IMR-90 (cell line): ENCODE results near the gene HMOX1. TPM values are rescaled to one million over a fixed set of nuclear protein-coding genes. Genes with fewer than 3 reads are reported as not detected.

Source experiments
- ATAC-seq: fragments of 200-7000 bp; cut with Tn5 transposase; 2 replicates; pipeline ENCODE4 v1.9.1; 2020; ENCODE audit warnings: low read depth, mild to moderate bottlenecking, moderate library complexity
- BruUV-seq: library from RNA; stranded (reverse); fragments of 400-500 nt; replicated peaks from 2 replicates; lab custom pipeline; 2021; lab: Mats Ljungman, UMichigan
- CTCF ChIA-PET: fragments of 300-600 bp; formaldehyde crosslinking; extraction: SDS; loops from one replicate; lab custom pipeline; 2021; ENCODE audit warnings: antibody characterized with exemption; lab: Yijun Ruan, JAX
- POLR2A ChIA-PET: fragments of 300-600 bp; sonication (Branson Sonifier 250); formaldehyde crosslinking; loops from one replicate; lab custom pipeline; 2022; ENCODE audit warnings: antibody characterized with exemption; ENCODE audit not compliant: unreplicated experiment; lab: Charles Lee
- DNase-seq: peaks from one replicate; pipeline ENCODE4 v3.0.0; 2013
- H2AFZ ChIP-seq: replicated peaks from 2 replicates; pipeline ENCODE3; 2013; ENCODE audit warnings: low read length, mild to moderate bottlenecking; ENCODE audit not compliant: poor library complexity
- H2AK5ac ChIP-seq: 2 replicates; pipeline ENCODE4 v1.6.1; 2013; ENCODE audit warnings: low read depth, low read length, inconsistent platforms
- H2AK9ac ChIP-seq: replicated peaks from 2 replicates; pipeline ENCODE3; 2013; ENCODE audit warnings: mild to moderate bottlenecking, low read depth, low read length, moderate library complexity; ENCODE audit not compliant: poor library complexity
- H2BK120ac ChIP-seq: 2 replicates; pipeline ENCODE4 v1.6.1; 2013; ENCODE audit warnings: low read depth, low read length, inconsistent platforms
- H2BK15ac ChIP-seq: 3 replicates; pipeline ENCODE4 v1.6.1; 2013; ENCODE audit warnings: low read depth, low read length, inconsistent platforms
- H2BK20ac ChIP-seq: 2 replicates; pipeline ENCODE4 v1.6.1; 2013; ENCODE audit warnings: low read depth, mild to moderate bottlenecking, inconsistent platforms, low read length, moderate library complexity
- H2BK5ac ChIP-seq: 2 replicates; pipeline ENCODE4 v1.6.1; 2013; ENCODE audit warnings: mild to moderate bottlenecking, low read depth, low read length, inconsistent platforms; ENCODE audit not compliant: poor library complexity, severe bottlenecking
- H3K14ac ChIP-seq: replicated peaks from 2 replicates; pipeline ENCODE4 v1.6.1; 2013; ENCODE audit warnings: low read depth, low read length, inconsistent platforms
- H3K18ac ChIP-seq: 2 replicates; pipeline ENCODE4 v1.6.1; 2013; ENCODE audit warnings: low read depth, low read length, control low read depth
- H3K23ac ChIP-seq: 2 replicates; pipeline ENCODE4 v1.6.1; 2013; ENCODE audit warnings: low read depth, low read length, inconsistent platforms
- H3K27ac ChIP-seq: 2 replicates; pipeline ENCODE4 v1.5.1; 2013; ENCODE audit warnings: mild to moderate bottlenecking, control low read depth, low read length; ENCODE audit not compliant: insufficient read depth
- H3K27me3 ChIP-seq: 2 replicates; pipeline ENCODE4 v1.6.1; 2013; ENCODE audit warnings: low read length; ENCODE audit not compliant: control insufficient read depth, insufficient read depth
- H3K36me3 ChIP-seq: 2 replicates; pipeline ENCODE4 v1.6.1; 2013; ENCODE audit warnings: low read length, mixed read lengths; ENCODE audit not compliant: control insufficient read depth, insufficient read depth
- H3K4ac ChIP-seq: 2 replicates; pipeline ENCODE4 v1.6.1; 2013; ENCODE audit warnings: low read depth, low read length, inconsistent platforms
- H3K4me1 ChIP-seq: 2 replicates; pipeline ENCODE4 v1.6.1; 2013; ENCODE audit warnings: low read length, mixed read lengths; ENCODE audit not compliant: control insufficient read depth, insufficient read depth
- H3K4me2 ChIP-seq: 2 replicates; pipeline ENCODE4 v1.6.1; 2013; ENCODE audit warnings: low read depth, mild to moderate bottlenecking, control low read depth, low read length, moderate library complexity
- H3K4me3 ChIP-seq: 2 replicates; pipeline ENCODE4 v1.5.1; 2013; ENCODE audit warnings: low read depth, mild to moderate bottlenecking, control low read depth, low read length, moderate library complexity; ENCODE audit not compliant: insufficient read depth
- H3K56ac ChIP-seq: 2 replicates; pipeline ENCODE4 v1.6.1; 2013; ENCODE audit warnings: low read length, inconsistent platforms; ENCODE audit not compliant: insufficient read depth; ENCODE audit errors: extremely low read depth
- H3K79me1 ChIP-seq, 2 experiments: 2 replicates each; pipeline ENCODE4 v1.6.1; 2013; ENCODE audit warnings: low read length in 2 of 2, inconsistent platforms in 1 of 2, low read depth in 1 of 2
- H3K9ac ChIP-seq: 2 replicates; pipeline ENCODE4 v1.6.1; 2013; ENCODE audit warnings: low read depth, low read length, control low read depth
- H3K9me1 ChIP-seq: 2 replicates; pipeline ENCODE4 v1.6.1; 2013; ENCODE audit warnings: low read length, inconsistent platforms; ENCODE audit not compliant: insufficient read depth
- H3K9me3 ChIP-seq: 2 replicates; pipeline ENCODE4 v1.6.1; 2013; ENCODE audit warnings: low read length; ENCODE audit not compliant: control insufficient read depth, insufficient read depth
- H4K20me1 ChIP-seq: 2 replicates; pipeline ENCODE4 v1.6.1; 2013; ENCODE audit warnings: low read length, inconsistent platforms; ENCODE audit not compliant: insufficient read depth
- H4K5ac ChIP-seq: 2 replicates; pipeline ENCODE4 v1.6.1; 2013; ENCODE audit warnings: mild to moderate bottlenecking, low read depth, low read length, control low read depth
- H4K8ac ChIP-seq, 2 experiments: 2 replicates each; pipeline ENCODE4 v1.6.1; 2013; ENCODE audit warnings: low read depth in 2 of 2, low read length in 2 of 2, control low read depth in 1 of 2, inconsistent platforms in 1 of 2
- H4K91ac ChIP-seq: 2 replicates; pipeline ENCODE4 v1.6.1; 2013; ENCODE audit warnings: low read depth, low read length, inconsistent platforms; ENCODE audit not compliant: insufficient read depth
- CEBPB ChIP-seq: IDR thresholded peaks from 2 replicates; pipeline ENCODE4 v1.6.1; 2012; ENCODE audit warnings: low read depth, low read length, improper control_type of control experiment
- MAFK ChIP-seq: IDR thresholded peaks from 2 replicates; pipeline ENCODE4 v1.6.1; 2012; ENCODE audit warnings: low read depth, low read length, improper control_type of control experiment
- MXI1 ChIP-seq: IDR thresholded peaks from 2 replicates; pipeline ENCODE4 v1.6.1; 2012; ENCODE audit warnings: low read depth, mild to moderate bottlenecking, low read length, moderate library complexity, borderline replicate concordance
- NFE2L2 ChIP-seq: fragments of 150-350 bp; IDR thresholded peaks from 2 replicates; pipeline ENCODE4 v1.6.1; 2016; ENCODE audit warnings: low read depth, mild to moderate bottlenecking, low read length
- SMC3 ChIP-seq: fragments of 150-350 bp; IDR thresholded peaks from 2 replicates; pipeline ENCODE4 v1.6.1; 2016; ENCODE audit warnings: low read depth, mild to moderate bottlenecking, antibody characterized with exemption, low read length, moderate library complexity
- WGBS, 2 experiments: methylation state at CpG; one replicate each; pipeline versions ENCODE4 v1.1.5 to v1.1.7; 2013; ENCODE audit warnings: missing lambda C conversion rate in 2 of 2; ENCODE audit not compliant: insufficient read length in 1 of 2; ENCODE audit errors: extremely low coverage in 2 of 2; 5-methylcytosine and 5-hydroxymethylcytosine counted together
- dilution Hi-C: fragments of 300-500 bp; cut with HindIII; formaldehyde crosslinking; loops from one replicate; pipeline ENCODE4 v1.14.3; 2018; ENCODE audit warnings: low sequenced_read_pairs; ENCODE audit not compliant: unreplicated experiment
- in situ Hi-C: fragments of 300-500 bp; cut with MboI; formaldehyde crosslinking; loops from 3 replicates; pipeline ENCODE4 v1.14.3; 2019; ENCODE audit warnings: low sequenced_read_pairs, inconsistent platforms, mixed read lengths
- intact Hi-C: fragments of 100-400 bp; cut with micrococcal nuclease; formaldehyde crosslinking; loops from 2 replicates; pipeline ENCODE4 v1.10.0; 2022
- polyA plus RNA-seq, 3 experiments: library from polyadenylated mRNA; depleted of rRNA; stranded (reverse); fragments of >200 nt; gene quantifications; 2 replicates each; pipeline ENCODE4 v1.2.3, GENCODE V29; 2012; ENCODE audit warnings: low replicate concordance in 1 of 3
- total RNA-seq: library from RNA; depleted of rRNA; stranded (reverse); fragments of >200 nt; gene quantifications from 2 replicates; pipeline ENCODE4 v1.2.3, GENCODE V29; 2012
- TF ChIP-seq, protein P1 (sequence below): fragments of 150-350 bp; IDR thresholded peaks from 2 replicates; pipeline ENCODE4 v1.6.1; 2016; ENCODE audit warnings: low read depth, mild to moderate bottlenecking, low read length, moderate library complexity, borderline replicate concordance
- TF ChIP-seq, protein P2 (sequence below): conservative IDR thresholded peaks from 2 replicates; pipeline ENCODE4 v1.5.1; 2012; ENCODE audit warnings: mild to moderate bottlenecking, low read depth, low read length, improper control_type of control experiment

HMOX1 gene
- total and polyA plus RNA-seq, 2 of the 4 experiments (the other 2 are of a cell fraction), result 23.1 to 50.5 TPM

DNA sequence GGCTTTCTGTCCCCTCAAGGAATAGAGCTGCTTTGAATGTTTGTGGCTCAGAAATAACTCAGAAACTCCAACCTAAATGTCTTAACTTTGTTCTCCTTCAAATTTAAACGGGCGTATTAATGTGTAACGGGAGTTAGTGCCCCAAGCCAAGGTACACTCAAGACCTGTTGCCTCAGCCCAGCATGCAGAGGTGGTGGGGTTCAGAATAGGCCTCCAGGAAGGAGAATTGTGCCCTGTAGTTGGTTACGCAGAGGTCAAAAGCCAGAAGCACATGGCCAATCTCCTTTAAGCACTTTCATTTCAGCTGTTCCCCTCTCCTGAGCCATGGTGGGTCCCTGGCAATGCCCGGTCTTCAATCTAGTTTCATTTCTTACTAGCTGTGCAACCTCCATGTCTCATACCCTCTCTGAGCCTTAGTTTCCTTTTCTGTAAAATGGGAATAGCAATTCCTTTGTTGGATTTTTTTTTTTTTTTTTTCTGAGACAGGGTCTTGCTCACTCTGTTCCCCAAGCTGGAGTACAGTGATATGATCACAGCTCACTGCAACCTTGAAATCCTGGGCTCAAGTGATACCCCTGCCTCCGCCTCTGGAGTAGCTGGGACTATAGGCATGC is 4.2 kb downstream of the HMOX1 start:
- H3K23ac ChIP-seq, result no peak overlapping the region
- in situ Hi-C loops (no loop called here), intact Hi-C loops (no loop called here), dilution Hi-C loops (no loop called here)
- CTCF ChIA-PET, result no interaction called here
- no peak overlapping the region for H2AK9ac ChIP-seq
- ATAC-seq, result no peak
- TF ChIP-seq, protein P1, sequence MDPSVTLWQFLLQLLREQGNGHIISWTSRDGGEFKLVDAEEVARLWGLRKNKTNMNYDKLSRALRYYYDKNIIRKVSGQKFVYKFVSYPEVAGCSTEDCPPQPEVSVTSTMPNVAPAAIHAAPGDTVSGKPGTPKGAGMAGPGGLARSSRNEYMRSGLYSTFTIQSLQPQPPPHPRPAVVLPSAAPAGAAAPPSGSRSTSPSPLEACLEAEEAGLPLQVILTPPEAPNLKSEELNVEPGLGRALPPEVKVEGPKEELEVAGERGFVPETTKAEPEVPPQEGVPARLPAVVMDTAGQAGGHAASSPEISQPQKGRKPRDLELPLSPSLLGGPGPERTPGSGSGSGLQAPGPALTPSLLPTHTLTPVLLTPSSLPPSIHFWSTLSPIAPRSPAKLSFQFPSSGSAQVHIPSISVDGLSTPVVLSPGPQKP, result no peak
- TF ChIP-seq MAFK, result no peak
- no peak for TF ChIP-seq CEBPB
- no peak for TF ChIP-seq NFE2L2
- TF ChIP-seq SMC3, result no peak
- TF ChIP-seq MXI1, result no peak
- TF ChIP-seq, protein P2, sequence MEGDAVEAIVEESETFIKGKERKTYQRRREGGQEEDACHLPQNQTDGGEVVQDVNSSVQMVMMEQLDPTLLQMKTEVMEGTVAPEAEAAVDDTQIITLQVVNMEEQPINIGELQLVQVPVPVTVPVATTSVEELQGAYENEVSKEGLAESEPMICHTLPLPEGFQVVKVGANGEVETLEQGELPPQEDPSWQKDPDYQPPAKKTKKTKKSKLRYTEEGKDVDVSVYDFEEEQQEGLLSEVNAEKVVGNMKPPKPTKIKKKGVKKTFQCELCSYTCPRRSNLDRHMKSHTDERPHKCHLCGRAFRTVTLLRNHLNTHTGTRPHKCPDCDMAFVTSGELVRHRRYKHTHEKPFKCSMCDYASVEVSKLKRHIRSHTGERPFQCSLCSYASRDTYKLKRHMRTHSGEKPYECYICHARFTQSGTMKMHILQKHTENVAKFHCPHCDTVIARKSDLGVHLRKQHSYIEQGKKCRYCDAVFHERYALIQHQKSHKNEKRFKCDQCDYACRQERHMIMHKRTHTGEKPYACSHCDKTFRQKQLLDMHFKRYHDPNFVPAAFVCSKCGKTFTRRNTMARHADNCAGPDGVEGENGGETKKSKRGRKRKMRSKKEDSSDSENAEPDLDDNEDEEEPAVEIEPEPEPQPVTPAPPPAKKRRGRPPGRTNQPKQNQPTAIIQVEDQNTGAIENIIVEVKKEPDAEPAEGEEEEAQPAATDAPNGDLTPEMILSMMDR, result no peak
- peaks cover 11% of the 10 kb centered on the region; the same call in 1 of the 2 replicates for H3K9me1 ChIP-seq
- no peak overlapping the region for H3K14ac ChIP-seq
- H2AK5ac ChIP-seq, result no peak overlapping the region
- no peak overlapping the region for H2BK20ac ChIP-seq
- no peak overlapping the region for H3K18ac ChIP-seq
- no peaks in the 10 kb centered on the region for H3K9me3 ChIP-seq
- H4K5ac ChIP-seq, result no peak overlapping the region
- no peak overlapping the region for H3K27ac ChIP-seq
- DNase-seq, result no peak
- peaks cover 16% of the 10 kb centered on the region for H3K4me1 ChIP-seq
- no peak overlapping the region for H3K4ac ChIP-seq
- H3K27me3 ChIP-seq, result no peaks in the 10 kb centered on the region
- POLR2A ChIA-PET, result no interaction called here
- H3K36me3 ChIP-seq, result peaks cover 52% of the 10 kb centered on the region
- no peak overlapping the region for H3K56ac ChIP-seq
- H3K4me3 ChIP-seq, result no peak overlapping the region
- no peak overlapping the region for H2BK5ac ChIP-seq
- H3K9ac ChIP-seq, result no peak overlapping the region
- H4K8ac ChIP-seq, result no peak overlapping the region
- BruUV-seq, result no TSS peak
- H3K4me2 ChIP-seq, result no peak overlapping the region; the same call in 1 of the 2 replicates
- H2AFZ ChIP-seq, result no peak overlapping the region
- peaks cover 16% of the 10 kb centered on the region; the same call in 1 of the 2 replicates for H4K20me1 ChIP-seq
- no peak overlapping the region for H2BK15ac ChIP-seq
- no peak overlapping the region for H2BK120ac ChIP-seq
- H4K91ac ChIP-seq, result no peak overlapping the region
- H3K79me1 ChIP-seq, result peaks cover 22 to 61% of the 10 kb centered on the region in 2 experiments
- no CpG with 5 or more reads among the region's 6 CpGs for WGBS, 2 experiments
